MM.1S (cell line): Measurements from ENCODE around the gene RFNG.

ENCODE experiments used
- CTCF ChIP-seq: fragments of 300-600 bp; sonication (generic); IDR thresholded peaks from 2 replicates; pipeline ENCODE4 v1.5.1; 2016; ENCODE audit warnings: antibody characterized with exemption, low read length, mixed read lengths
- EZH2 ChIP-seq: fragments of 300-600 bp; sonication (generic); optimal IDR thresholded peaks from 2 replicates; pipeline ENCODE3; 2017; ENCODE audit warnings: low read depth, mild to moderate bottlenecking, antibody characterized with exemption, low read length, mixed read lengths

- TF ChIP-seq EZH2 (no peak), CTCF (no peak)
Measured at GRCh38 chr17:82054351-82055022, 2.9 kb upstream of the RFNG start.
